ENCODE results near the gene FRMD1.

Gene FRMD1

DNA sequence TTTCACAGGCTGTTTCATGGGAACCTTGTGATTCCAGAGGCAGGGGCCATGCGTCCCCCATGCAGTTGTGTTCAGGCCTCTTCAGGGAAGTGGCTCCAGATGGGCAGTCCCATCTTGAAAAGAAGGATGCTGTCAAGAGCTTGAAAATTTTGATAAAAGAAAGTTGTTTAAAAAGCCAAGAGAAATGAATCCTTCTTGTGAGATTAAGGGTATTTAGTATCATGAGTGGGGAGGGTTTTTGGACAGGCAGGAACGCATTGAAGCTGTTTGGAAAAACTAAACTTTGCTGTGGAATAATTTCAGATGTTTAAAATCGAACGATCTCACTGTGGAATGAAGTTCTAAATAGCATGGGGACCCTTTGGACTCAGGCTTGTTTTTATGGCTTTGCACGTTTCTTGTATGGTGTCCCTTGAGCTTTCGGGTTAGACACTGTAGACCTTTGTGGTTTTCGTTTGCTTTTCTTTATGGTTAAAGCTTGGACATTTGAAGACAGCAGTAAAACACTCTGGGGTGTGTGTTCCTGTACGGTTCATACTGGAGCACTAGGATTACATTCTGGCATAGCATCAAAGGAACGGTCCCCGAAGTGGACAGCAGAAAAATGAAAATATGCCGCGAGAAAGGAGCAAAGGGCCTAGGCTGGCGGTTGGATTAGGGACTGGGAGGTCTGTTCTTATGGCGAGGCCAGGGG, 63.4 kb downstream of the FRMD1 start:
- ChIA-PET POLR2A (interaction anchor here (0.7 kb wide), 1 partner anchor 463 kb away, joined by 3 read pairs; no protein-coding TSS in a partner anchor), CTCF (interaction anchor here (0.6 kb wide), 1 partner anchor 32 kb away, joined by 3 read pairs; no protein-coding TSS in a partner anchor)
- Histone ChIP-seq H3K4me3 (ENCODE audit: control insufficient read depth in 1 of 7, extremely low read depth in 1 of 7, insufficient read depth in 4 of 7, low read depth in 2 of 7, low read length in 6 of 7) (no peak overlapping the region), H3K27me3 (replicated peaks in 2 of 5; ENCODE audit: control insufficient read depth in 4 of 5, insufficient read depth in 5 of 5, low read length in 4 of 5) (peaks cover 0 to 3% (median 0%) of the 10 kb centered on the region in 5 experiments), H3K36me3 (ENCODE audit: control insufficient read depth in 4 of 4, insufficient read depth in 4 of 4, low read length in 3 of 4) (no peaks in the 10 kb centered on the region), H3K4me1 (ENCODE audit: control extremely low read depth in 1 of 4, control insufficient read depth in 4 of 4, insufficient read depth in 4 of 4, low read length in 3 of 4) (no peaks in the 10 kb centered on the region), H3K9me3 (ENCODE audit: control extremely low read depth in 1 of 5, control insufficient read depth in 4 of 5, insufficient read depth in 2 of 5, low read depth in 1 of 5, low read length in 4 of 5) (peaks cover 3 to 24% (median 14%) of the 10 kb centered on the region in 5 experiments), H3K27ac (ENCODE audit: insufficient read depth in 1 of 2, low read depth in 1 of 2, low read length in 2 of 2, poor library complexity in 1 of 2, severe bottlenecking in 2 of 2) (no peak overlapping the region)
- no peak for DNase-seq
- WGBS (ENCODE audit: insufficient coverage) = 94% methylated on average over 14 of the region's 14 CpGs

DNA sequence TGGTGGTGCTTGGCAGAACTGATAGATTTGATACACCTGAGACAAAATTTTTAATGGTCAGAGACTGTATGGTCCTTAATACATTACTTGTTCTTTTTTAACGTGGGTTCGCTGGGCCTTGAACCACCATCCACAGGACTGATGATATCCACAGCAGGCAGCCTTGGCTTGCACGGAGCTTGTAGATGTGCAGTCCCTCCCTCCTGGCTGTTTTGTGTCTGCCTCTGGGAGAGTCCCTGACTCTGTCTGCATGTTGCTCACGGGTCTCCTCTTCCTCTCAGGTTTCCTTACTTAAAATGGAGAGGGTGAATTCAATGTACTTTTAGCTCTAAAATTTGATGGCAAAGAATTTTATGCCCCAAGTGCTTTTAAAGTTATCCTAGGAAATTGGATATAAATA, 64.0 kb downstream of the FRMD1 start:
- Histone ChIP-seq H3K4me1 (ENCODE audit: control extremely low read depth in 1 of 4, control insufficient read depth in 4 of 4, insufficient read depth in 4 of 4, low read length in 3 of 4) (no peaks in the 10 kb centered on the region), H3K9me3 (ENCODE audit: control extremely low read depth in 1 of 5, control insufficient read depth in 4 of 5, insufficient read depth in 2 of 5, low read depth in 1 of 5, low read length in 4 of 5) (peaks cover 3 to 24% (median 14%) of the 10 kb centered on the region in 5 experiments), H3K27ac (ENCODE audit: insufficient read depth in 1 of 2, low read depth in 1 of 2, low read length in 2 of 2, poor library complexity in 1 of 2, severe bottlenecking in 2 of 2) (no peak overlapping the region), H3K36me3 (ENCODE audit: control insufficient read depth in 4 of 4, insufficient read depth in 4 of 4, low read length in 3 of 4) (no peaks in the 10 kb centered on the region), H3K4me3 (ENCODE audit: control insufficient read depth in 1 of 7, extremely low read depth in 1 of 7, insufficient read depth in 4 of 7, low read depth in 2 of 7, low read length in 6 of 7) (no peak overlapping the region), H3K27me3 (replicated peaks in 2 of 5; ENCODE audit: control insufficient read depth in 4 of 5, insufficient read depth in 5 of 5, low read length in 4 of 5) (peaks cover 0 to 2% (median 0%) of the 10 kb centered on the region in 5 experiments)
- WGBS (ENCODE audit: insufficient coverage) = 84% methylated on average over 3 of the region's 4 CpGs
- ChIA-PET CTCF (no interaction called here), POLR2A (no interaction called here)
- DNase-seq = no peak

DNA sequence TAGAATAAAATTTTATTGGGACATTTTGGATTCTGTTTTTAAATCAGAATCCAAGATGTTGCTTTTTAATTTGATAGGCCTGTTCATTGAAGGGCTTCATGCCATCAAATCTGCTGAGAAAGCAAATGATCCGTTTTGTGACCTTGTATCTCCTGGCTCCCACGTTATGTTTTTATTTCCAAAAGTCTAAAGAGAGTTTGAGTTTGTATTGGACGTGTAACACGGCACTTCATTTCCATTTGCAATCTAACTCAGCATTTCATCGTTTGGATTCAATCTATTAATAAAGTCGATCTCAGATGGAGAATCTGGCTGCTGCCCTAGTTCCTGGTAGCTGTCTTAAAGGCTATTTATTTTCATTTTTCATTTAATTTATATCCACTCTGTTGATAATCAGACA, 64.6 kb downstream of the FRMD1 start:
- CTCF ChIA-PET = no interaction called here

DNA sequence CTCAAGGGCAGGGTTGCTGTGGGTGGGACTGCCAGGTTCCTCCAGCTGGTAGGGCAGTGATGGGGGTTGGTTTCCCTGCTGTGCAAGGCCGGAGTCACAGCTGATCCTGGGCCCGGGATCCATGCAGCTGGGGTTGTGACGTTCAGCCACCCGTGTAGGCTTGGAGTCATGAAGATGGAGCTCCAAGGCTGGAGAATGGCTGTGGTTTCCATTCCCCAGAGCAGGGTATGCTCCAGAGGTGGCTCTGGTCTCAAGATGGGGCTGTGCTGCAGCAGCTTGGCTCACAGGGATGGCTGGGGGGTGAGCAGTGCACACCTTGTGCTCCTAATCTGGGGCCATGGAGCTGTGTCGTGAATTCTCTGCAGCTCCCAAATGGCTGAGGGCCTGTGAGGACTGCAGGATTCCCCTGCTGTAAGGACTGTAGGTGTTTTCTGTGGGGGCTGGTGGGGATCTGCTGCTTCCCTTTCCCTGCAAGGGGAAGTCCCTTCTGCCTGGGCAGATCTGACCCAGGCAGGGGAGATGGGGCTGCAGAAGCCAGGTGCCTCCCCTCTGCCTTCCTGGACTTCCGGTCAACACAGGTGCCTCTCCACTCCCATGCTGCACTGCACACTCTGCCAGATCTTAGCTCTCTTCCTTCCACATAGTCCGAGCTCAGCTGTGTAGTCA, 65.6 kb downstream of the FRMD1 start:
- no peaks in the 10 kb centered on the region for H3K4me1 ChIP-seq (ENCODE audit: control extremely low read depth in 1 of 4, control insufficient read depth in 4 of 4, insufficient read depth in 4 of 4, low read length in 3 of 4)
- no peaks in the 10 kb centered on the region for H3K36me3 ChIP-seq (ENCODE audit: control insufficient read depth in 4 of 4, insufficient read depth in 4 of 4, low read length in 3 of 4)
- H3K27me3 ChIP-seq (replicated peaks in 2 of 5; ENCODE audit: control insufficient read depth in 4 of 5, insufficient read depth in 5 of 5, low read length in 4 of 5) = no peaks in the 10 kb centered on the region
- H3K27ac ChIP-seq (ENCODE audit: insufficient read depth in 1 of 2, low read depth in 1 of 2, low read length in 2 of 2, poor library complexity in 1 of 2, severe bottlenecking in 2 of 2) = no peak overlapping the region
- H3K4me3 ChIP-seq (ENCODE audit: control insufficient read depth in 1 of 7, extremely low read depth in 1 of 7, insufficient read depth in 4 of 7, low read depth in 2 of 7, low read length in 6 of 7) = no peak overlapping the region
- peaks cover 3 to 21% (median 14%) of the 10 kb centered on the region in 5 experiments for H3K9me3 ChIP-seq (ENCODE audit: control extremely low read depth in 1 of 5, control insufficient read depth in 4 of 5, insufficient read depth in 2 of 5, low read depth in 1 of 5, low read length in 4 of 5)
- CTCF ChIA-PET = no interaction called here
- POLR2A ChIA-PET = no interaction called here
- 87% methylated on average over 6 of the region's 7 CpGs for WGBS (ENCODE audit: insufficient coverage)
- DNase-seq = no peak

More for the DNA sequence above, 64.6 kb downstream of the FRMD1 start:
- WGBS (ENCODE audit: insufficient coverage) = no CpG with 5 or more reads among the region's 6 CpGs
- DNase-seq = no peak
- Histone ChIP-seq H3K27ac (ENCODE audit: insufficient read depth in 1 of 2, low read depth in 1 of 2, low read length in 2 of 2, poor library complexity in 1 of 2, severe bottlenecking in 2 of 2) (no peak overlapping the region), H3K27me3 (replicated peaks in 2 of 5; ENCODE audit: control insufficient read depth in 4 of 5, insufficient read depth in 5 of 5, low read length in 4 of 5) (peaks cover 0 to 1% (median 0%) of the 10 kb centered on the region in 5 experiments), H3K9me3 (ENCODE audit: control extremely low read depth in 1 of 5, control insufficient read depth in 4 of 5, insufficient read depth in 2 of 5, low read depth in 1 of 5, low read length in 4 of 5) (peaks cover 3 to 24% (median 14%) of the 10 kb centered on the region in 5 experiments), H3K4me3 (ENCODE audit: control insufficient read depth in 1 of 7, extremely low read depth in 1 of 7, insufficient read depth in 4 of 7, low read depth in 2 of 7, low read length in 6 of 7) (no peak overlapping the region), H3K4me1 (ENCODE audit: control extremely low read depth in 1 of 4, control insufficient read depth in 4 of 4, insufficient read depth in 4 of 4, low read length in 3 of 4) (no peaks in the 10 kb centered on the region), H3K36me3 (ENCODE audit: control insufficient read depth in 4 of 4, insufficient read depth in 4 of 4, low read length in 3 of 4) (no peaks in the 10 kb centered on the region)
- POLR2A ChIA-PET = no interaction called here

DNA sequence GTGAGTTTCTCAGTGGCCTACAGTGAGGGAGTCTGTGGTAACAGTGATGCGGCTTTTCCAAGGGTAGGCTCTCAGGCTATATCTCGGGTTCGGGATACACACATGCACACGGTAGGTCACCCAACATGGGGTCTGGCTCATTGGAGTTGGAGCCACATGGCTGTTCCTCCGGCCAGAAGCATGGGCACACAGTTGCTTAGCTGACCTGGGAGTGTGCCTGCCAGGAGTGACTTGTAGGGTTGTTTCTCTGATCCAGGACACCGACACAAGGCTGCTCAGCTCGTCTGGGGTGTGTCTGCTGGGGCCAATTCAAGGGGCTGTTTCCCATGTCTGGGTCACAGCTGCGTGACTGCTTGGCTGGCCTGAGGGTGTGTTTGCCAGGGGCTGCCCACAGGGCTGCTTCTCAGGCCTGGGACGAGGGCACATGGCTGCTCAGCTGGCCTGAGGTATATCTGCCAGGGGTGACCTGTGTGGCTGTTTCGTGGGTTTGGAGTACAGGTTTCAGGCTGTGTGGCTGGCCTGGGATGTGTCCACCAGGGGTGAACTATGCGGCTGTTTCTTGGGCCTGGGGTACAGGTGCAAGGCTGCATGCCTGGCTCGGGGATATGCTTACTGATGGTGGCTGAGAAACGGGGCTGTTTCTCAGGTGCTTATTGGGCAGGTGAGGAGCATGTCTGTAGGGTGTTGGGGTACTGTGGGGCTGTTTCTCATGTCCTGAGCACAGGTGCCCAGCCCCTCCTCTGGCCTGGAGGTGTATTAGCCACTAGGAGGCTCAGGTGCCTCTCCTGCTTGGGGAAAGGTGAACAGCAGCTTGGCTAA, 66.4 kb downstream of the FRMD1 start:
- DNase-seq = no peak
- Histone ChIP-seq H3K27ac (ENCODE audit: insufficient read depth in 1 of 2, low read depth in 1 of 2, low read length in 2 of 2, poor library complexity in 1 of 2, severe bottlenecking in 2 of 2) (no peak overlapping the region), H3K27me3 (replicated peaks in 2 of 5; ENCODE audit: control insufficient read depth in 4 of 5, insufficient read depth in 5 of 5, low read length in 4 of 5) (no peaks in the 10 kb centered on the region), H3K9me3 (ENCODE audit: control extremely low read depth in 1 of 5, control insufficient read depth in 4 of 5, insufficient read depth in 2 of 5, low read depth in 1 of 5, low read length in 4 of 5) (peaks cover 3 to 21% (median 14%) of the 10 kb centered on the region in 5 experiments), H3K36me3 (ENCODE audit: control insufficient read depth in 4 of 4, insufficient read depth in 4 of 4, low read length in 3 of 4) (no peaks in the 10 kb centered on the region), H3K4me3 (ENCODE audit: control insufficient read depth in 1 of 7, extremely low read depth in 1 of 7, insufficient read depth in 4 of 7, low read depth in 2 of 7, low read length in 6 of 7) (no peak overlapping the region), H3K4me1 (ENCODE audit: control extremely low read depth in 1 of 4, control insufficient read depth in 4 of 4, insufficient read depth in 4 of 4, low read length in 3 of 4) (no peaks in the 10 kb centered on the region)
- CTCF ChIA-PET = no interaction called here
- POLR2A ChIA-PET = no interaction called here
- WGBS (ENCODE audit: insufficient coverage) = 91% methylated on average over 9 of the region's 13 CpGs

DNA sequence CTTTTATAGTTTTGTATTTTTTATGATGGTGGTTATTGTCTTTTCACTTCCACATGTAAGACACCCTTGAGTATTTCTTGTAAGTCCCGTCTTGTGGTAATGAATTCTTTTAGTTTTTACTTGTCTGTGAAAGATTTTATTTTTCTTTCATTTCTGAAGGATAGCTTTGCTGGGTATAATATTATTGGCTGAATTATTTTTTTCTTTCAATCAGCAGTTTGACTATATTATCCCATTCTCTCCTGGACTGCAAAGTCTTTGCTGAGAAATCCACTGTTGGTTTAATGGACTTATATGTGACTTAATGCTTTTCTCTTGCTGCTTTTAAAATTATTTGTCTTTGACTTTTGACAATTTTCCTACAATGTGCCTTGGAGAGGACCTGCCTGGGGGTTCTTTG, 67.7 kb downstream of the FRMD1 start:
- H3K4me3 ChIP-seq (ENCODE audit: control insufficient read depth in 1 of 7, extremely low read depth in 1 of 7, insufficient read depth in 4 of 7, low read depth in 2 of 7, low read length in 6 of 7) = no peak overlapping the region
- H3K27me3 ChIP-seq (replicated peaks in 2 of 5; ENCODE audit: control insufficient read depth in 4 of 5, insufficient read depth in 5 of 5, low read length in 4 of 5) = no peaks in the 10 kb centered on the region
- peaks cover 3 to 21% (median 14%) of the 10 kb centered on the region in 5 experiments for H3K9me3 ChIP-seq (ENCODE audit: control extremely low read depth in 1 of 5, control insufficient read depth in 4 of 5, insufficient read depth in 2 of 5, low read depth in 1 of 5, low read length in 4 of 5)
- no peak for DNase-seq
- H3K36me3 ChIP-seq (ENCODE audit: control insufficient read depth in 4 of 4, insufficient read depth in 4 of 4, low read length in 3 of 4) = no peaks in the 10 kb centered on the region
- ChIA-PET POLR2A (no interaction called here), CTCF (no interaction called here)
- no peak overlapping the region for H3K27ac ChIP-seq (ENCODE audit: insufficient read depth in 1 of 2, low read depth in 1 of 2, low read length in 2 of 2, poor library complexity in 1 of 2, severe bottlenecking in 2 of 2)
- WGBS (ENCODE audit: insufficient coverage) = no CpG with 5 or more reads among the region's 1 CpG
- H3K4me1 ChIP-seq (ENCODE audit: control extremely low read depth in 1 of 4, control insufficient read depth in 4 of 4, insufficient read depth in 4 of 4, low read length in 3 of 4) = no peaks in the 10 kb centered on the region

DNA sequence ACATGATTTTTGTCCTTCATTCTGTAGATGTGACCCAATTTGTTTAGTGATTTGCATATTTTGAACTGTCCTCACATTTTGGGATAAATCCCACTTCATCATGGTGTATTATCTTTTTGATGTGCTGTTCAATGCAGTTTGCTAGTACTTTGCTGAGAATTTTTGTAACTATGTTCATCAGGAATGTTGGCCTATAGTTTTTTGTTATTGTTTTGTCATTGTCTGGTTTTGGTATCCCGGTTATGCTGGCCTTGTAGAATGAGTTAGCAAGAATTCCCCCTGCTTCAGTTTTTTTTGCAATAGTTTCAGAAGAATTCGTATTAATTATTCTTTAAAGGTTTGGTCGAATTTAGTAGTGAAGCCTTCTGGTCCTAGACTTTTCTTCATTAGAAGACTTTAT, 69.7 kb downstream of the FRMD1 start:
- DNase-seq = no peak

More for the DNA sequence above, 69.7 kb downstream of the FRMD1 start:
- peaks cover 0 to 1% (median 0%) of the 10 kb centered on the region in 5 experiments for H3K27me3 ChIP-seq (replicated peaks in 2 of 5; ENCODE audit: control insufficient read depth in 4 of 5, insufficient read depth in 5 of 5, low read length in 4 of 5)
- no peaks in the 10 kb centered on the region for H3K4me1 ChIP-seq (ENCODE audit: control extremely low read depth in 1 of 4, control insufficient read depth in 4 of 4, insufficient read depth in 4 of 4, low read length in 3 of 4)
- H3K4me3 ChIP-seq (ENCODE audit: control insufficient read depth in 1 of 7, extremely low read depth in 1 of 7, insufficient read depth in 4 of 7, low read depth in 2 of 7, low read length in 6 of 7) = no peak overlapping the region
- POLR2A ChIA-PET = no interaction called here
- 100% methylated on average over 3 of the region's 3 CpGs for WGBS (ENCODE audit: insufficient coverage)
- H3K27ac ChIP-seq (ENCODE audit: insufficient read depth in 1 of 2, low read depth in 1 of 2, low read length in 2 of 2, poor library complexity in 1 of 2, severe bottlenecking in 2 of 2) = no peak overlapping the region
- CTCF ChIA-PET = no interaction called here
- H3K9me3 ChIP-seq (ENCODE audit: control extremely low read depth in 1 of 5, control insufficient read depth in 4 of 5, insufficient read depth in 2 of 5, low read depth in 1 of 5, low read length in 4 of 5) = peaks cover 3 to 21% (median 14%) of the 10 kb centered on the region in 5 experiments
- H3K36me3 ChIP-seq (ENCODE audit: control insufficient read depth in 4 of 4, insufficient read depth in 4 of 4, low read length in 3 of 4) = no peaks in the 10 kb centered on the region

Data from common myeloid progenitor, CD34-positive (primary cell).